Heart right ventricle (tissue), 16 donors: ENCODE results near the gene CDC42. TPM values are rescaled to one million over a fixed set of nuclear protein-coding genes. Genes with fewer than 3 reads are reported as not detected.
A peak's percentile ranks its signal among the peaks of the same experiment; 100 is the strongest.

Source experiments
- ATAC-seq, 8 donors: fragments of 200-7000 bp; cut with Tn5 transposase; one replicate each; pipeline ENCODE4 v1.9.1; 2020; ENCODE audit warnings: mild to moderate bottlenecking in 8 of 8, moderate library complexity in 8 of 8, moderate number of reproducible peaks in 1 of 8
- DNase-seq, 2 donors: peaks; one replicate each; pipeline ENCODE4 v3.0.0-alpha.2; 2020
- H3K27ac ChIP-seq, 10 donors: fragments of 200-600 bp; sonication (generic) in 2 of 10; one replicate each; pipeline versions ENCODE4 v1.5.0 to v1.8.0; 2020 to 2022; ENCODE audit warnings: mild to moderate bottlenecking in 3 of 10
- H3K27me3 ChIP-seq, 7 donors: fragments of 200-600 bp; one replicate each; pipeline ENCODE4 v1.8.0; 2021 to 2022; ENCODE audit warnings: mild to moderate bottlenecking in 2 of 7
- H3K36me3 ChIP-seq, 9 donors: fragments of 200-600 bp; sonication (generic) in 1 of 9; one replicate each; pipeline versions ENCODE4 v1.5.0 to v1.8.0; 2020 to 2022; ENCODE audit warnings: mild to moderate bottlenecking in 2 of 9
- H3K4me1 ChIP-seq, 9 donors: fragments of 200-600 bp; sonication (generic) in 1 of 9; one replicate each; pipeline versions ENCODE4 v1.5.0 to v1.8.0; 2020 to 2022; ENCODE audit warnings: mild to moderate bottlenecking in 4 of 9
- H3K4me3 ChIP-seq, 10 donors: fragments of 200-600 bp; sonication (generic) in 2 of 10; one replicate each; pipeline versions ENCODE4 v1.5.0 to v1.8.0; 2020 to 2022; ENCODE audit warnings: mild to moderate bottlenecking in 7 of 10, moderate library complexity in 2 of 10
- H3K9me3 ChIP-seq, 11 donors: fragments of 200-600 bp in 10 of 11; sonication (generic) in 2 of 11; one replicate each; pipeline versions ENCODE4 v1.5.0 to v1.8.0; 2013 to 2022; ENCODE audit warnings: mild to moderate bottlenecking in 2 of 11, control low read depth in 1 of 11, moderate library complexity in 1 of 11
- CTCF ChIP-seq, 9 donors: fragments of 200-600 bp; sonication (generic) in 2 of 9; IDR thresholded peaks; one replicate each; pipeline versions ENCODE4 v1.5.0 to v1.8.0; 2021 to 2022; ENCODE audit warnings: antibody characterized with exemption in 9 of 9, mild to moderate bottlenecking in 5 of 9, moderate library complexity in 1 of 9
- WGBS, 2 donors: extraction: QIAGEN DNeasy Blood & Tissue Kit; methylation state at CpG; one replicate each; pipeline ENCODE4 v1.1.7; 2013; ENCODE audit warnings: inconsistent platforms in 1 of 2; 5-methylcytosine and 5-hydroxymethylcytosine counted together
- intact Hi-C, 10 donors: fragments of 100-400 bp; cut with DNase I; formaldehyde crosslinking; loops; one replicate each; pipeline versions ENCODE4 v1.11.1 to v1.14.2; 2022
- polyA plus RNA-seq, 2 donors: library from polyadenylated mRNA; stranded (reverse); fragments of 200-250 nt; gene quantifications; one replicate each; pipeline ENCODE4 v1.2.3, GENCODE V29; 2013
- total RNA-seq, 10 donors: library from RNA; stranded (reverse); fragmentation: NEBNext Ultra II Directional in 3 of 10; extraction: Animal tissue kit (Norgen Biotek cat#: 25700) in 3 of 10; gene quantifications; one replicate each; pipeline versions ENCODE4 v1.2.1 to v1.2.4, GENCODE V29; 2021 to 2023
- donor health status: Arrhythmogenic right ventricular cardiomyopathy.
- donor health status: ischemic (EF 13 %, LVEDD 7.1; RV severe dilation, severe dysfunction).
- donor health status: healthy with polysubstance abuse.
- donor health status: DM: no; HTN: yes; CAD: no.
- donor health status: DM: no; HTN: no; CAD: no.
- donor health status: ischemic (EF 25% LVEDD 6.9; RV normal size, moderate dysfunction).
- donor health status: ischemic (EF 25% LVEDD 5.7; RV mildly dilated, moderate dysfunction).
- donor health status: healthy.
- donor health status: DM: yes; HTN: yes; CAD: no.
- donor health status: Ischemic cardiomyopathy.
- donor health status: ischemic (EF 35%, LVEDD 5.7; RV mildly dilated, moderate dysfunction).
- donor health status: nonischemic (EF 11% LVEDD 7.7; RV severe dilation, severe dysfunction).
- donor health status: DM: yes; HTN: yes; CAD: no.
- donor health status: PGD.
- donor health status: ischemic (EF 29% LVEDD 5.4; RV normal size, mild dysfunction).
- donor health status: nonischemic (EF 23%, LVEDD 6.1; RV moderate dilation, normal function).

The CDC42 gene
- total and polyA plus RNA-seq, 12 donors: 68.7 to 259 (median 168) TPM

GRCh38 chr1:22104094-22104493 is 51.6 kb downstream of the CDC42 start:
- no peak for TF ChIP-seq CTCF (IDR thresholded peaks at IDR 0.05)
- H3K4me1 ChIP-seq: peaks cover 0 to 44% (median 20%) of the 10 kb centered on the region in 9 donors
- intact Hi-C loops: loop anchor here in 9 of 10 donors (2.0 to 10.0 kb wide), 5 partner anchors 171 to 541 kb away; partner anchors contain the start of gene C1QC (in 1 of the 9)

DNA sequence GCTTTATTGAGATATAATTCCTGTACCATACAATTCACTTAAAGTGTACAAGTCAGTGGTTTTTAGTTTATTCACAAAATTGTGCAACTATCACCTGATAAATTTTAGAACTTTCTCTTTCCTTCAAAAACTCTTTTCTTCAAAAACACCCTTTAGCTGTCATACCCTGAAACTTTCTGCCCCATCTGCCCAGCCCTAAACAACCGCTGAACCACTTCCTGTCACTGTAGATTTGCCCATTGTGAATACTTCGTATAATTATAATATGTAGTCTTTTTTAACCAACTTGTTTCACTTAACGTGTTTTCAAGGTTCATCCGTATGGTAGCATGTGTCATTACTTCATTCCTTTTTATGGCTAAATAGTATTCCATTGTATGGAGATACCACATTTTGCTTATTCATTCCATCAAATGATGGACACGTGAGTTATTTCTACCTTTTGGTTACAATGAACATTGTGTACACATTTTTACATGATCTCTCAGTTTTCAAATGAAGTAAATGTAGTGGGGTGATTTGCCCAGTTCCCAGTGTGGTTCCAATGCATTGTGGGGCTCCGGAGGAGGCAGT is 52.4 kb downstream of the CDC42 start:
- no peaks in the 10 kb centered on the region for H3K27me3 ChIP-seq
- no peak for DNase-seq
- H3K4me1 ChIP-seq: peaks cover 0 to 50% (median 20%) of the 10 kb centered on the region in 9 donors
- H3K36me3 ChIP-seq: peaks cover 0 to 84% (median 0%) of the 10 kb centered on the region in 9 donors
- intact Hi-C loops: loop anchor here (2.0 to 10.0 kb wide), 7 partner anchors 170 to 540 kb away; partner anchors contain the start of gene C1QC (in 1 of the 10)
- H3K4me3 ChIP-seq: no peak overlapping the region
- no peak overlapping the region for H3K27ac ChIP-seq
- WGBS, 2 donors: 94 to 98% methylated on average over 6 of the region's 6 CpGs
- no peak for TF ChIP-seq CTCF (IDR thresholded peaks at IDR 0.05)
- H3K9me3 ChIP-seq: no peaks in the 10 kb centered on the region
- ATAC-seq: no peak

More at GRCh38 chr1:22104094-22104493, 51.6 kb downstream of the CDC42 start:
- Histone ChIP-seq H3K27ac (no peak overlapping the region), H3K9me3 (no peaks in the 10 kb centered on the region), H3K4me3 (no peak overlapping the region), H3K27me3 (no peaks in the 10 kb centered on the region), H3K36me3 (peaks cover 0 to 83% (median under 1%) of the 10 kb centered on the region in 9 donors)
- ATAC-seq (no peak), DNase-seq (no peak)
- WGBS, 2 donors: 86 to 87% methylated on average over 6 of the region's 6 CpGs

DNA sequence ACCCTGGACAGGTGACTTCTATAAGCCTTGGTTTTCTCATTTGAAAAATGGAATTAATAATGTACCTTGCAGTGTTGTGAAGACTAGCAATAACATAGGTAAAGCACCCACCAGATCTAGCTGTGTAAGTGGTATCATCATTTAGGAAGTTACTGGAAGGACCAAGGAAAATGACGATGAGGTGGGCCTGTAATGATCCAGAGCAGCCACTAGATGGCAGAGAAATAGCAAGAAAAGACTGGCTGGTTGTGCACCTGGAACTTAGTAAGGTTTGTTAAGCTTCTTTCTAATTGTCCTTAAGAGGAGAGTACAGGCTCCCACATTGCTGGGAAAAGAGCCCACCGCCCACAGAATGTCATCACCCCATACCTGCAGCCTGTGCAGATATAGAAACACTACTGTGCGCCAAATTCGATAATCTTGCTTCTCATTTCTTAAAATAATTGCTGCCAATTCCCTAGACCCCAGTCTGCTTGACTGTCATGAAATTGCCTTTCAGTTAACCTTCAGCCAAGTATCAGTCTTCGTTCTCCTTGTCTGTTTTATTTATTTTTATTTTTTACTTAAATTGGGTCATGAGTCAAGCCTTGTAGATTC is 53.2 kb downstream of the CDC42 start:
- ATAC-seq (peak in 5 of 8 donors; percentile 24 to 41 (median 33)), DNase-seq (no peak)
- no peak overlapping the region for H3K4me3 ChIP-seq
- H3K36me3 ChIP-seq: peaks cover 0 to 76% (median 0%) of the 10 kb centered on the region in 9 donors
- H3K9me3 ChIP-seq: no peaks in the 10 kb centered on the region
- intact Hi-C loops: loop anchor here (2.0 to 10.0 kb wide), 7 partner anchors 169 to 539 kb away; partner anchors contain the start of gene C1QC (in 1 of the 10)
- 57 to 58% methylated on average over 5 of the region's 5 CpGs for WGBS, 2 donors
- no peak overlapping the region for H3K27ac ChIP-seq
- TF ChIP-seq CTCF (IDR thresholded peaks at IDR 0.05): peak; percentile 64 to 86 (median 75)
- no peaks in the 10 kb centered on the region for H3K27me3 ChIP-seq
- peaks cover 0 to 49% (median 20%) of the 10 kb centered on the region in 9 donors for H3K4me1 ChIP-seq

- H3K4me1 ChIP-seq: peaks cover 0 to 47% (median 20%) of the 10 kb centered on the region in 9 donors
- 93 to 96% methylated on average over 5 of the region's 5 CpGs for WGBS, 2 donors
- H3K9me3 ChIP-seq: no peaks in the 10 kb centered on the region
- peaks cover 0 to 74% (median 0%) of the 10 kb centered on the region in 9 donors for H3K36me3 ChIP-seq
- DNase-seq (no peak), ATAC-seq (no peak)
- H3K4me3 ChIP-seq: no peak overlapping the region
- TF ChIP-seq CTCF (IDR thresholded peaks at IDR 0.05): no peak
- no peaks in the 10 kb centered on the region for H3K27me3 ChIP-seq
- H3K27ac ChIP-seq: no peak overlapping the region
- intact Hi-C loops: loop anchor here in 9 of 10 donors (5.0 to 10.0 kb wide), 5 partner anchors 168 to 538 kb away; partner anchors contain the start of gene C1QC (in 1 of the 9)
Observed at GRCh38 chr1:22107126-22107525, 54.6 kb downstream of the CDC42 start.
